Kidney glomerular epithelial cell (primary cell): ENCODE measurements around the gene DPP6.
"Not testable (repeated sequence)": the region's sequence is repeated elsewhere in the genome, so short reads cannot be mapped to it uniquely, and the experiment has no call there.

Experiments
- DNase-seq: peaks from one replicate; lab custom pipeline; 2025; lab: John Stamatoyannopoulos, UW

DPP6 gene

DNA sequence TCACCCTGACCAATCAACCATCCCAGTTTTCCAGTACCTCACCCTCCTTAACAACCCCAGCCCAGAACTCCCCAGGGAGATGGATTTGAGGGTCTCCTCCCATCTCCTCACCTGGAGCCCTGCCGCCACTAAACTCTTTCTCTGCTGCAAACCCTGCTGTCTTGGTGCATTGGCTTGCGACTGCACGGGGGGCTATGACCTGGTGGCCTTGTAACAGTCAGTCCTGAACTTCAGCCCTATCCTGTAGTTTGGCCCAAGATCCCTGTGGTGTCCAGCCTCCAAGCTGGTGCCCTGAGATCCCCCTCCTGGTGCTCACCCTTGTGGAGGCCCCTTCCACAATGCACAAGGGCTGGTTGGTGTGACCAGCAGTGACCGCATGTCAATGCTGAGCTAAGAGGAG is 858.8 kb downstream of the DPP6 start:
- DNase-seq: no peak

GRCh38 chr7:154911411-154911810 is 859.2 kb downstream of the DPP6 start:
- no peak for DNase-seq

DNA sequence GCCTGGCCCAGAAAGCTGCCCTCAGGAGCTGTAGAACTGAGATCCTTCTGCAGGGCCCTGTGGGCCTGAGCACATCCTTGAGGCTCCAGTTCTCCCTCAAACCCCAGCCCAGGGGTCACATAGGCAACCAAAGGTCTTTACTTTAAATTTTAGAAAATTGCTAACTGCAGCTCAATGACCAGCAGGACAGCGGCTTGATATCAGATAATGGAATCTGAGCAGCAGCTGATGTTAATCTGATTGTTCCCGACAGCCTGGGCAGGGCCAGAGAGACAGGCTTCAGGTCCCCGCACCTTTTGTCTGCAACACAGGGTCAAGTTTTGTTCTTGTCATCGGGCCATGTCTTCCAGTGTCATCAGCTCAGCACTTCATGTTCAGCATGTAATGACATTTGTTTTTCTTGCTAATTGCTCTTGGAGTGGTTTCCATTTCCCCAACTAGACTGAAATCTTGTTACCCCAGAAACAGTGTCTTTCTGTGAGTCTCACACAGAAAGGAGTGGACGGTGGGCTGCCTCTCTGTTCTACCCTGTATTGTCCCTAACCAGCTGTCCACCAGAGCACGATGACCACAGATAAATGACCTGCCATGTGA is 859.8 kb downstream of the DPP6 start:
- no peak for DNase-seq

GRCh38 chr7:154912871-154913637 is 860.9 kb downstream of the DPP6 start:
- no peak for DNase-seq

- DNase-seq: peak; percentile 49
Observed at GRCh38 chr7:154913638-154914307, 861.6 kb downstream of the DPP6 start.

GRCh38 chr7:154914308-154914995 is 862.3 kb downstream of the DPP6 start:
- DNase-seq: no peak

DNA sequence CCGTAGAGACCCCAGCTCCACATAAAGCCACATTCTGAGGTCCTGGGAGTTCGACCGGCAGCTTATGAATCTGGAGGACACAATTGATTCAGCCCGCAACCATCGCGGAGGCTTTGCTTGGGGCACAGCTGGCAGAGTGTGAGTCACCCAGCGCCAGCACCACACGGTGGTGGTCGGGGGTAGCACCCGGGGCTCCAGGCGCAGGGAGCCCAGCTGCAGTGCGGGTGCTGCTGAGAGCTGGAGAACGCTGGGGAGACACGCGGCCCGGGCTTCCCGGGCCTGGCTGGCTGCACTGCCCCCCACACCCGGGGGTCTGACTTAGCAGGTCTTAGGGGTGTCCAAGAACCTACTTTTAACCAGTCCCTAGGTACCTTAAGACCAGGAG is 862.8 kb downstream of the DPP6 start:
- no peak for DNase-seq

GRCh38 chr7:154915600-154915999 is 863.4 kb downstream of the DPP6 start:
- no peak for DNase-seq

DNA sequence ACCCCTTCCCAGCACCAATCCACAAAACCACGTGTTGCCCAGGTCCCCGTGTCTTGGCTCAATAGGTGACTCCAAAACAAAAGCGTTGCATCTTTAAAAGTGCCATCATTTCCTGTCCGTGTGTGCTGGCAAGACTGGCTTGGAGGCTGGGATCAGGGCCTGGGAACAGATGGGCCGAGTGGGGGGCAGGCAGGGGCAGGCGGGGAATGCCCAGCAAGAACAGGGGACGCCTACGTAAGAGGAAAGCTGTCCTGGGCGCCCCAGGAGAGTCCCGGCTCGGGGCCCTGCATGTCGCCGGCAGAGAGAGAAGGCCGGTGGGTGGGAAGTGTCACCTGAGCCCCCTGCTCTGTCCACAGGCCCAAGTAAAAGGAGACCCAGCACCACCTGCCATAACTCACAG is 864.2 kb downstream of the DPP6 start:
- no peak for DNase-seq

GRCh38 chr7:154916856-154917807 is 864.9 kb downstream of the DPP6 start:
- no peak for DNase-seq

DNA sequence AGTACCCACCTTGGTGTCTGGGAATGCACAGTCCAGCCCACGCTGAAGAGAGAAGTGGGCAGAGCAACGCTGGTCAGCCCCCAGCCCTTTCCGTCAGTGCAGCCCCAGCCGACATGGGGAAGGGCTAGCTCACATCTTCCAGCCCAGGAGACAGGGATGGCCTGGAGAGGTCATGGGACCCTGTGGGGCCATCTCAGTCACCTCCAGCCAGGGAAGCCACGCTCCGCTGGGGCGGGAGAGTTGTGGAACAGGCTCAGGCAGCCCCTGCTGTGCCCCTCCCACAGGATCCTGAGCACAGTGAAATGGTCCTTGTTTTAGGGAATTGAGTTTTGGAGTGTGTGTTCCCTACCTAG is 865.6 kb downstream of the DPP6 start:
- no peak for DNase-seq

GRCh38 chr7:154918266-154918665 is 866.1 kb downstream of the DPP6 start:
- no peak for DNase-seq

GRCh38 chr7:154918741-154919140 is 866.5 kb downstream of the DPP6 start:
- no peak for DNase-seq

DNA sequence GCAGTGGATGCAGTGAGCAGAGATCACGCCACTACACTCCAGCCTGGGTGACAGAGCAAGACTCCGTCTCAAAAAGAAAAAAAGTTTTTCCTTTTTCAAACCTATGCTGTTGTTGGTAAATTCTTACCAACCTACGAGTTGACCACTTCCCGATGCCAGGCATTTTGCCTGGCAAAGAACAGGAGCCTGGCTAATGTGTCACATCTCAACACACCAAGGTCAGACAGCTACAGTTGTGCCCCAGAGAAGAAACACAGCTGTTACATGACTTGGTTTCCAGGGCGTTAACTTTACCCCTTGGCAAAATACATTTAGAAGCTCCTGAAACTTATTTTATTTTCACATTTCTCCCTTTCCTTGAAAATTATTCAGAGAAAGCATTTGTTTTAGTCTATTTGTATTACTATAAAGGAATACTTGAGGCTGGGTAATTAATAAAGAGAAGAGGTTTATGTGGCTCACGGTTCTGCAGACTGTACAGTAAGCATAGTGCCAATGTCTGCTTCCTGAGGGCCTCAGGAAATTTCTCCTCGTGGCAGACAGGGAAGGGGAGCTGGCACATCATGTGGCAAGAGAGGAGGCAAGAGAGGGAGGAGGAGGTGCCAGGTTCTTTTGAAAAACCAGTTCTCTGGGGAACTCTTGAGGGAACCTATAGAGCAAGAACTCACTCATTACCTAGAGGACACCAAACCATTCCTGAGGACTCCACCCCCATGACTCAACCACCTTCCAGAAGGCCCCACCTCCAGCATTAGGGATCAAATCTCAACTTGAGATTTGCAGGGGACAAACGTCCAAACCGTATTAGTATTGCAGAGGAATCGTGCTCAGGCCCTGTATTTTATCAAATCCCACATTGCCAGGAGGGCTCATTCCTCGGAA is 867.4 kb downstream of the DPP6 start:
- DNase-seq: no peak

DNA sequence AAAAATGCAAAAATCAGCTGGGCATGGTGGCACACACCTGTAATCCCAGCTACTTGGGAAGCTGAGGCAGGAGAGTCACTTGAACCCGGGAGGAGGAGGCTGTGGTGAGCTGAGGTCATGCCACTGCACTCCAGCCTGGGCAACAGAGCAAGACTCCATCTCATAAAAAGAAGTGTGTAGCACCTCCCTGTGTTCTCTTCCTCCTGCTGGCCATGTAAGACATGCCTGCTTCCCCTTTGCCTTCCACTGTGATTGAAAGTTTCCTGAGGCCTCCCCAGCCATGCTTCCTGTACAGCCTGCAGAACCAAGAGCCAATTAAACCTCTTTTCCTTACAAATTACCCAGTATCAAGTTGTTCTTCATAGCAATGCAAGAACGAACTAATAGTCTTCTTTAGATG is 870.3 kb downstream of the DPP6 start:
- DNase-seq: not testable (repeated sequence)

GRCh38 chr7:154927624-154928125 is 875.5 kb downstream of the DPP6 start:
- peak; percentile 66 for DNase-seq

- DNase-seq: peak; percentile 98
Observed at GRCh38 chr7:154928136-154929005, 876.2 kb downstream of the DPP6 start.

- no peak for DNase-seq
Observed at GRCh38 chr7:154929006-154929726, 877.0 kb downstream of the DPP6 start.

DNA sequence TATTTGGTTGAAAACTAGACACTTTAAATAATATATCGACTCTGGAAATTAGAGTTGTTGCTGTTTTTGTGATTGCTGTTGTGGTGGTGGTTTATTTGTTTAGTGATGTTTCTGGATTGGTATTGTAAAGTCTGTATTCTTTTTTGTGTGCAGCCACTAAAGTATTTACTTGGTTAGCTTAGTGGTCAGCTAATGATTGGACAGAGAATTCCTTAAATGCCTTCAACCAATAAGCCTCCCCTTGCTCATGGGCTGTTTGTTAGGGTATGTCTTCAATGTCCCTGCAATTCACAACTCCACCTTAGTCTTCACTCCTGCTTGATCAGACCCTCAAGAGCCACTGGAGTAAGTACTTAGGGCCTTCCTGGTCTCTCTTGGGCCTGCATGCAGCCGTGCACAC is 879.7 kb downstream of the DPP6 start:
- DNase-seq: peak; percentile 21
